Lower leg skin (tissue), 3 donors: ENCODE measurements around the gene WDR20.

Experiments
- CTCF ChIP-seq, 3 donors: fragments of 450-650 bp; IDR thresholded peaks; one replicate each; pipeline ENCODE4 v1.5.1; 2016; ENCODE audit warnings: antibody characterized with exemption in 3 of 3, mild to moderate bottlenecking in 3 of 3, moderate library complexity in 2 of 3
- POLR2A ChIP-seq, 2 donors: fragments of 450-650 bp; IDR thresholded peaks; one replicate each; pipeline ENCODE4 v1.6.1; 2016 to 2017; ENCODE audit warnings: antibody characterized with exemption in 2 of 2, mild to moderate bottlenecking in 1 of 2, moderate library complexity in 1 of 2

GRCh38 chr14:102095871-102096568, 43.7 kb upstream of the WDR20 start:
- TF ChIP-seq CTCF (IDR thresholded peaks at IDR 0.05): no peak
- TF ChIP-seq POLR2A (IDR thresholded peaks at IDR 0.05): no peak
